Natural killer cell (primary cell): Measurements from ENCODE around the gene HIVEP3. TPM values are rescaled to one million over a fixed set of nuclear protein-coding genes. Genes with fewer than 3 reads are reported as not detected.

Experiments
- ATAC-seq, 3 donors: fragments of 150-1000 bp in 2 of 3; fragments of 200-7000 bp in 1 of 3; cut with Tn5 transposase; 1 replicate in 1 of 3; 2 replicates in 2 of 3; pipeline ENCODE4 v1.10.0; 2021; ENCODE audit warnings: mild to moderate bottlenecking in 2 of 3, moderate library complexity in 2 of 3
- DNase-seq, 2 donors: peaks; one replicate each; pipeline versions ENCODE4 v3.0.0 to v3.0.0-alpha.2; 2013 to 2021; ENCODE audit warnings: mixed read lengths in 1 of 2
- H3K27ac ChIP-seq: one replicate; pipeline ENCODE4 v1.5.1; 2013; ENCODE audit warnings: mild to moderate bottlenecking, low read length
- H3K27me3 ChIP-seq: one replicate; pipeline ENCODE4 v1.6.1; 2013; ENCODE audit warnings: low read length; ENCODE audit not compliant: control insufficient read depth, insufficient read depth
- H3K36me3 ChIP-seq: one replicate; pipeline ENCODE4 v1.6.1; 2013; ENCODE audit warnings: low read length; ENCODE audit not compliant: control insufficient read depth, insufficient read depth
- H3K4me1 ChIP-seq: one replicate; pipeline ENCODE4 v1.6.1; 2013; ENCODE audit warnings: low read length; ENCODE audit not compliant: control insufficient read depth, insufficient read depth
- H3K4me3 ChIP-seq: one replicate; pipeline ENCODE4 v1.5.1; 2013; ENCODE audit warnings: low read length
- H3K9me3 ChIP-seq: one replicate; pipeline ENCODE4 v1.6.1; 2013; ENCODE audit warnings: low read length; ENCODE audit not compliant: control insufficient read depth, insufficient read depth
- H3K27ac Mint-ChIP-seq, 2 donors: one replicate each; pipeline ENCODE4 v1.8.0; 2022; ENCODE audit warnings: mild to moderate bottlenecking in 2 of 2, mixed read lengths in 2 of 2, moderate library complexity in 1 of 2
- H3K27me3 Mint-ChIP-seq, 2 donors: one replicate each; pipeline ENCODE4 v1.8.0; 2022; ENCODE audit warnings: low read depth in 2 of 2, mixed read lengths in 2 of 2
- H3K36me3 Mint-ChIP-seq: one replicate; pipeline ENCODE4 v1.8.0; 2022; ENCODE audit warnings: mixed read lengths
- H3K4me1 Mint-ChIP-seq, 2 donors: one replicate each; pipeline ENCODE4 v1.8.0; 2022; ENCODE audit warnings: mixed read lengths in 2 of 2
- H3K4me3 Mint-ChIP-seq: one replicate; pipeline ENCODE4 v1.8.0; 2022; ENCODE audit warnings: mild to moderate bottlenecking, moderate library complexity, mixed read lengths
- H3K9me3 Mint-ChIP-seq, 2 donors: one replicate each; pipeline ENCODE4 v1.8.0; 2022; ENCODE audit warnings: mixed read lengths in 2 of 2
- CTCF ChIP-seq: fragments of 200-600 bp; IDR thresholded peaks from one replicate; pipeline ENCODE4 v1.8.0; 2022; ENCODE audit warnings: antibody characterized with exemption
- WGBS: methylation state at CpG from one replicate; pipeline ENCODE4 v1.1.7; 2013; ENCODE audit warnings: missing lambda C conversion rate; ENCODE audit not compliant: insufficient coverage; 5-methylcytosine and 5-hydroxymethylcytosine counted together
- intact Hi-C: fragments of 100-400 bp; cut with micrococcal nuclease; formaldehyde crosslinking; loops from one replicate; pipeline ENCODE4 v1.14.2; 2022
- total RNA-seq, 4 donors: library from RNA; stranded (reverse); fragments of 120-200 nt in 1 of 4; gene quantifications; one replicate each; pipeline versions ENCODE4 v1.2.3 to v1.2.4, GENCODE V29; 2013 to 2022

Gene HIVEP3
- total RNA-seq, 3 donors from 2014 or later (not counting 1 experiment from before 2014, with no cell fraction given), result 26.2 to 35.2 (median 29.8) TPM

DNA sequence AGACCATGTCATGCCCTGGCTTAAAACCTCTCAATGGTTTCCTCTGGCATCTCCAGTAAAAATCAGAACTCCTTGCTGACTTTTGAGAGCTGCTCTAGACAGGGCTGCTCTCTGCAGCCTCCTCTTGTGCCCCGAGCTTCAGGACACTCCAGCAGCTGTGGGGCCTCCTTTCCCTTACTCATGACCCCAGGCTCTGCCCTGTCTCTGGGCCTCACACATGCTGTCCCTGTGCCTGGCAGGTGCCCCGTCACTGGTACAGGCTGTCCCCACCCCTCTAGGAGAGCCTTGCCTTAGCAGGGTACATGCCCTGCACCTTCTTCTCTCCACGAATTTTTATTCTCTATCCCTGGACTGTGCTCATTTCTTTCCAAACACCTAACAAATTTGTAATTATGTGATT lies 43.2 kb downstream of the HIVEP3 start:
- no peaks in the 10 kb centered on the region for H3K27me3 Mint-ChIP-seq
- intact Hi-C loops, result no loop called here
- Histone ChIP-seq H3K36me3 (no peaks in the 10 kb centered on the region), H3K9me3 (no peaks in the 10 kb centered on the region), H3K27me3 (no peaks in the 10 kb centered on the region), H3K4me3 (no peak overlapping the region), H3K27ac (no peak overlapping the region), H3K4me1 (peaks cover 15% of the 10 kb centered on the region)
- no peak overlapping the region for H3K4me3 Mint-ChIP-seq
- H3K4me1 Mint-ChIP-seq, result peaks cover 45 to 52% of the 10 kb centered on the region in 2 donors
- WGBS, result 95% methylated on average over 2 of the region's 3 CpGs
- H3K27ac Mint-ChIP-seq, result peak overlapping the region; percentile 10 to 76
- TF ChIP-seq CTCF, result no peak
- no peak for DNase-seq
- no peak for ATAC-seq
- H3K9me3 Mint-ChIP-seq, result no peaks in the 10 kb centered on the region
- H3K36me3 Mint-ChIP-seq, result no peaks in the 10 kb centered on the region

- Mint-ChIP-seq H3K27me3 (no peaks in the 10 kb centered on the region), H3K9me3 (no peaks in the 10 kb centered on the region), H3K36me3 (no peaks in the 10 kb centered on the region), H3K27ac (peak overlapping the region; percentile 10 to 76), H3K4me3 (no peak overlapping the region), H3K4me1 (peaks cover 40 to 52% of the 10 kb centered on the region in 2 donors)
- no peak overlapping the region for H3K27ac ChIP-seq
- no peaks in the 10 kb centered on the region for H3K9me3 ChIP-seq
- intact Hi-C loops, result no loop called here
- ATAC-seq (peak in 1 of 3 donors; percentile 33), DNase-seq (no peak)
- TF ChIP-seq CTCF, result no peak
- no peaks in the 10 kb centered on the region for H3K36me3 ChIP-seq
- 96% methylated on average over 7 of the region's 7 CpGs for WGBS
- no peaks in the 10 kb centered on the region for H3K27me3 ChIP-seq
- H3K4me3 ChIP-seq, result no peak overlapping the region
- H3K4me1 ChIP-seq, result peaks cover 15% of the 10 kb centered on the region
Measured at GRCh38 chr1:41874903-41875411, 43.8 kb downstream of the HIVEP3 start.

- peak in 2 of 3 donors; percentile 34 to 64 for ATAC-seq
- no peaks in the 10 kb centered on the region for H3K36me3 ChIP-seq
- peaks cover 15% of the 10 kb centered on the region for H3K4me1 ChIP-seq
- H3K9me3 ChIP-seq, result no peaks in the 10 kb centered on the region
- H3K27ac ChIP-seq, result no peak overlapping the region
- no peak for DNase-seq
- Mint-ChIP-seq H3K36me3 (no peaks in the 10 kb centered on the region), H3K9me3 (no peaks in the 10 kb centered on the region), H3K27me3 (no peaks in the 10 kb centered on the region), H3K4me3 (peak overlapping the region; percentile 37), H3K4me1 (peaks cover 36 to 46% of the 10 kb centered on the region in 2 donors), H3K27ac (peak overlapping the region; percentile 76 to 78)
- WGBS, result 40% methylated on average over 6 of the region's 6 CpGs
- H3K4me3 ChIP-seq, result no peak overlapping the region
- intact Hi-C loops, result no loop called here
- H3K27me3 ChIP-seq, result no peaks in the 10 kb centered on the region
- TF ChIP-seq CTCF, result no peak
Measured at GRCh38 chr1:41874151-41874719, 44.5 kb downstream of the HIVEP3 start.

DNA sequence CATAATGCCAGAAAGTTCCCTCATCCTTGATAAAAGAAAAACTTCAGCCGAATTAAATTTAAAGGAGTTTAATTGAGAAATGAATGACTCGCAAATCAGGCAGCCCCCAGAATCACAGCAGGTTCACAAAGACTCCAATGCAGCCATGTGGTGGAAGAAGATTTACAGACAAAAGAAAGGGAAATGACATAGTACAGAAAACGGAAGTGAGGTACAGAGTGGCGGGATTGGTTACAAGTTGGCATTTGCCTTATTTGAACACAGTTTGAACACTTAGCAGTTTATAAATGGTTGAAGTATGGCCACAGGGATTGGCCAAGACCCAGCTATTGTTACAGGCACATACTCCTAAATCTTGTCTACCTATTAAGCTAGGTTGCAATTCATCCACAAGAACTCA lies 46.6 kb downstream of the HIVEP3 start:
- Histone ChIP-seq H3K9me3 (no peaks in the 10 kb centered on the region), H3K27ac (no peak overlapping the region), H3K4me1 (peaks cover 17% of the 10 kb centered on the region), H3K36me3 (no peaks in the 10 kb centered on the region), H3K4me3 (no peak overlapping the region), H3K27me3 (no peaks in the 10 kb centered on the region)
- H3K4me3 Mint-ChIP-seq, result no peak overlapping the region
- TF ChIP-seq CTCF, result no peak
- WGBS, result 88% methylated on average over 3 of the region's 4 CpGs
- no peaks in the 10 kb centered on the region for H3K27me3 Mint-ChIP-seq
- no peaks in the 10 kb centered on the region for H3K36me3 Mint-ChIP-seq
- peaks cover 47 to 49% of the 10 kb centered on the region in 2 donors for H3K4me1 Mint-ChIP-seq
- no peak for ATAC-seq
- no peaks in the 10 kb centered on the region for H3K9me3 Mint-ChIP-seq
- no peak overlapping the region for H3K27ac Mint-ChIP-seq
- no peak for DNase-seq
- intact Hi-C loops, result no loop called here
